Mucosa of rectum (tissue), 2 donors: ENCODE data around the gene TMIGD1.

Experiments used
- H3K27ac ChIP-seq, 2 donors: one replicate each; pipeline ENCODE4 v1.7.0; 2013; ENCODE audit warnings: inconsistent platforms in 2 of 2, low read depth in 2 of 2, low read length in 2 of 2
- H3K27me3 ChIP-seq, 2 donors: one replicate each; pipeline ENCODE4 v1.7.0; 2013; ENCODE audit warnings: low read length in 2 of 2; ENCODE audit not compliant: control insufficient read depth in 2 of 2, insufficient read depth in 2 of 2
- H3K36me3 ChIP-seq, 2 donors: one replicate each; pipeline ENCODE4 v1.7.0; 2013; ENCODE audit warnings: low read length in 2 of 2; ENCODE audit not compliant: control insufficient read depth in 2 of 2, insufficient read depth in 2 of 2
- H3K4me1 ChIP-seq, 2 donors: one replicate each; pipeline ENCODE4 v1.7.0; 2013; ENCODE audit warnings: low read length in 2 of 2, mild to moderate bottlenecking in 1 of 2; ENCODE audit not compliant: control insufficient read depth in 2 of 2, insufficient read depth in 2 of 2
- H3K4me3 ChIP-seq, 2 donors: one replicate each; pipeline ENCODE4 v1.7.0; 2013; ENCODE audit warnings: low read length in 2 of 2
- H3K9ac ChIP-seq, 2 donors: one replicate each; pipeline ENCODE4 v1.7.0; 2013; ENCODE audit warnings: low read length in 2 of 2, low read depth in 1 of 2, mild to moderate bottlenecking in 1 of 2
- H3K9me3 ChIP-seq, 2 donors: one replicate each; pipeline ENCODE4 v1.7.0; 2013; ENCODE audit warnings: low read length in 2 of 2; ENCODE audit not compliant: control insufficient read depth in 2 of 2
- donor health status: healthy.
- donor health status: Normal muscosa, but diverticular disease.

Gene TMIGD1

GRCh38 chr17:30334421-30334820, 564 bp upstream of the TMIGD1 start:
- Histone ChIP-seq H3K4me1 (peaks cover 13% of the 10 kb centered on the region in 2 donors), H3K36me3 (no peaks in the 10 kb centered on the region), H3K9me3 (no peaks in the 10 kb centered on the region), H3K4me3 (no peak overlapping the region), H3K27me3 (no peaks in the 10 kb centered on the region), H3K27ac (no peak overlapping the region), H3K9ac (no peak overlapping the region)

- H3K4me3 ChIP-seq: peak overlapping the region; percentile 49 to 66
- H3K36me3 ChIP-seq: no peaks in the 10 kb centered on the region
- no peaks in the 10 kb centered on the region for H3K9me3 ChIP-seq
- no peak overlapping the region for H3K9ac ChIP-seq
- H3K4me1 ChIP-seq: peaks cover 8 to 9% of the 10 kb centered on the region in 2 donors
- H3K27ac ChIP-seq: peak overlapping the region; percentile 27 to 50
- peaks cover 0 to 2% of the 10 kb centered on the region in 2 donors for H3K27me3 ChIP-seq
Measured at GRCh38 chr17:30332057-30332542, 1.8 kb downstream of the TMIGD1 start.

DNA sequence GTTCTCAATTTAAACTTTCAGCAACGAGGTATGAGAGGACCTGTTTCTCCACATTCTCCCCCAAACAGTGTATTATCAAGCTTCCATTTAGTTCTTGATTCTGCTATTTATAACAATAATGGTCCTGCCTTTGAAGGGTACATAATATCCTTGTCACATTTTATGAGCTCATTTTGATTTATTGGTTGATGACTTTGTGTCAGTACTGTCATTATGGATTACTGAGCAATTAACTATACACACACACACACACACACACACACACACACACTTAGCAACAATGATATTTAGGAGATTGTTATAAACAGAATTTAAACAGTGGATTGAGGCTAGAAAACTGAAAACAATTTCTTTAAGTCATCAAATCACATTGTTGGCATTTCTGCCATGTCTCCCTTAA, 7.0 kb downstream of the TMIGD1 start:
- H3K27me3 ChIP-seq: peaks cover 0 to 2% of the 10 kb centered on the region in 2 donors
- H3K4me1 ChIP-seq: peaks cover 4 to 5% of the 10 kb centered on the region in 2 donors
- H3K9me3 ChIP-seq: no peaks in the 10 kb centered on the region
- H3K27ac ChIP-seq: no peak overlapping the region
- H3K36me3 ChIP-seq: no peaks in the 10 kb centered on the region
- H3K4me3 ChIP-seq: no peak overlapping the region
- H3K9ac ChIP-seq: no peak overlapping the region

- Histone ChIP-seq H3K9ac (no peak overlapping the region), H3K9me3 (no peaks in the 10 kb centered on the region), H3K36me3 (no peaks in the 10 kb centered on the region), H3K4me3 (no peak overlapping the region), H3K4me1 (peaks cover 3 to 4% of the 10 kb centered on the region in 2 donors), H3K27ac (no peak overlapping the region), H3K27me3 (peaks cover 0 to 2% of the 10 kb centered on the region in 2 donors)
Measured at GRCh38 chr17:30324723-30325122, 9.1 kb downstream of the TMIGD1 start.

- no peak overlapping the region for H3K27ac ChIP-seq
- H3K36me3 ChIP-seq: no peaks in the 10 kb centered on the region
- H3K9ac ChIP-seq: no peak overlapping the region
- H3K4me1 ChIP-seq: peaks cover 3 to 4% of the 10 kb centered on the region in 2 donors
- H3K4me3 ChIP-seq: no peak overlapping the region
- H3K27me3 ChIP-seq: peaks cover 0 to under 1% of the 10 kb centered on the region in 2 donors
- no peaks in the 10 kb centered on the region for H3K9me3 ChIP-seq
Measured at GRCh38 chr17:30323895-30324319, 9.9 kb downstream of the TMIGD1 start.

DNA sequence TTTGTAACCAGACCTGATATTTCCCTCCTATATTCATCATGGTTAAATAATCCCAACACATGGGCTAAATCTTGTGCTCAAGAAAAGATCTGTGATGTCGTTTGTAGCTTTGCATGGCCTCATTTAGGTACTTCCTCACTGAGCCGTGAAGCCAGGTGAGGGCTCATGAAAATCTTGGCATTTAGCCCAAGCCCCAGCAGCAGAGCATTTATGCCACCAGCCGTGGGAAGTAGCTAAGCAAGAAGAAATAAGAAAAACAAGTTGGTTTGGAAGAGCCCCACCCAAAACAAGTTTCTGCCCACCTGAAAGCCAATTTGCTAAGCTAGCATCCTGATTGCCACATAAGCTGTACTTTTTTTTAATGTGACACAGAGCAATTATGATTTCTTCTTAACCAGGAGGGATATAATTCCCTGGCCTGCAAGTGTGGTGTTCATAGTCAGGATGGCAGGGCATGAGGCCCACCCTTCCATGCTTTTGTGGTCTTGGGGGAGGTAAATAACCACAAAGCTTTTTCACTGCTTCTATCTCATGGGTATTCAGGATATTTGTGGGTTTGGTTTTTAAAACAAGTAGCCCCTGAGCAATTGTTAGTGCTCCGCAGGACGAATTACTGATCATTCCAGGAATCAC, 10.5 kb downstream of the TMIGD1 start:
- Histone ChIP-seq H3K27ac (no peak overlapping the region), H3K4me1 (peaks cover 3 to 4% of the 10 kb centered on the region in 2 donors), H3K9me3 (no peaks in the 10 kb centered on the region), H3K36me3 (no peaks in the 10 kb centered on the region), H3K27me3 (no peaks in the 10 kb centered on the region), H3K4me3 (no peak overlapping the region), H3K9ac (no peak overlapping the region)

DNA sequence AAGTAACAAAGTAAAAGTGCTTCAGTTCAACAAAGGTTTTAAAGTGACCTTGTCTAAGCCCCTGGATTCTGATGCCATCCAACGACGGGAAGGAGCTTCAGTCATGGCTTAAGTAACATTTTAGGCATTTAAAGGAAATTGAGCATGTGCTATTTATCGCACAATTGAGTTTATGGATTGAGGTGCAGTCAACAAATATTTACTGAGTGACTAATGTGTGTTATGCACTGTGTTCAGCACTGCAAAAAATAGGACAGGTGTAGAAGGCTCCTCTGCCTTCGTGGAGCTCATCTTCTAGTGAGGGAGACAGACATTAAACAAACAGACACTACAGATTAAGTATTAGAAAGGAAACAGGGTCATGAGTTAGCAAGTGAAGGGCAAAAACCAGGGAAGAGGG, 12.5 kb downstream of the TMIGD1 start:
- Histone ChIP-seq H3K27me3 (no peaks in the 10 kb centered on the region), H3K27ac (no peak overlapping the region), H3K9me3 (no peaks in the 10 kb centered on the region), H3K36me3 (no peaks in the 10 kb centered on the region), H3K4me1 (peaks cover 4 to 8% of the 10 kb centered on the region in 2 donors), H3K9ac (no peak overlapping the region), H3K4me3 (no peak overlapping the region)

DNA sequence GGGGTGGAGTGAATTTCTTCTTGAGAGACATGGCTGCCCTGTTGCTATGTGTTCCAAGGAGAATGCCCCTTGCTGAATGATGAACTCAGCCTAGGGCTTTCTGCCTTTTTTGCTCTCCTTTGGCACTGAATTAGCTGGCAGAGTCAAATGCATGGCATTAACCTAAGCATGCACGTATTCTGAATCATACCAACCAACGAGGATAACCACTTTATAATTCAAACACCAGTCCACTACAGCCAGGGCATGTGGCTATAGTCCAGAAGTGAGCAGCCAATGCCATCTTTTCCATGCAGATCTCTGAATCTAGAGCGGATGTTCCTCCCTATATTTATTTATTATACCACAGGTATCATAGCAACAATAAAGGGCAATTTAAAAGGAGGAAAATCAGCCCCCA, 15.7 kb downstream of the TMIGD1 start:
- Histone ChIP-seq H3K9ac (no peak overlapping the region), H3K4me1 (peaks cover 12 to 15% of the 10 kb centered on the region in 2 donors), H3K27me3 (no peaks in the 10 kb centered on the region), H3K36me3 (no peaks in the 10 kb centered on the region), H3K27ac (no peak overlapping the region), H3K4me3 (no peak overlapping the region), H3K9me3 (no peaks in the 10 kb centered on the region)

- Histone ChIP-seq H3K9me3 (no peaks in the 10 kb centered on the region), H3K4me1 (peaks cover 14 to 15% of the 10 kb centered on the region in 2 donors), H3K27me3 (no peaks in the 10 kb centered on the region), H3K9ac (no peak overlapping the region), H3K4me3 (no peak overlapping the region), H3K27ac (peak overlapping the region in 1 of 2 donors; percentile 48), H3K36me3 (no peaks in the 10 kb centered on the region)
Measured at GRCh38 chr17:30316736-30317135, 17.1 kb downstream of the TMIGD1 start.

GRCh38 chr17:30315106-30315505, 18.8 kb downstream of the TMIGD1 start:
- no peaks in the 10 kb centered on the region for H3K9me3 ChIP-seq
- no peaks in the 10 kb centered on the region for H3K36me3 ChIP-seq
- H3K9ac ChIP-seq: no peak overlapping the region
- peaks cover 14 to 15% of the 10 kb centered on the region in 2 donors for H3K4me1 ChIP-seq
- H3K4me3 ChIP-seq: no peak overlapping the region
- no peaks in the 10 kb centered on the region for H3K27me3 ChIP-seq
- H3K27ac ChIP-seq: peak overlapping the region; percentile 25 to 28
